Right cardiac atrium (tissue), 5 donors: Measurements from ENCODE around the gene CLIC5. TPM values are rescaled to one million over a fixed set of nuclear protein-coding genes. Genes with fewer than 3 reads are reported as not detected.
A peak's percentile ranks its signal among the peaks of the same experiment; 100 is the strongest.

Experiments used
- ATAC-seq, 2 donors: fragments of 200-7000 bp; cut with Tn5 transposase; one replicate each; pipeline versions ENCODE4 v1.8.0 to v1.9.1; 2020; ENCODE audit warnings: moderate library complexity in 2 of 2, mild to moderate bottlenecking in 1 of 2
- DNase-seq, 3 donors: peaks; one replicate each; pipeline ENCODE4 v3.0.0-alpha.2; 2020
- H3K27ac ChIP-seq: one replicate; pipeline ENCODE4 v1.5.1; 2013; ENCODE audit warnings: mild to moderate bottlenecking, low read length, control low read depth, moderate library complexity
- H3K27me3 ChIP-seq: one replicate; pipeline ENCODE4 v1.6.1; 2013; ENCODE audit not compliant: control insufficient read depth, insufficient read depth
- H3K4me1 ChIP-seq: one replicate; pipeline ENCODE4 v1.6.1; 2013; ENCODE audit warnings: low read length; ENCODE audit not compliant: control insufficient read depth, insufficient read depth
- H3K4me3 ChIP-seq: one replicate; pipeline ENCODE4 v1.5.1; 2013; ENCODE audit warnings: low read length, control low read depth
- H3K9me3 ChIP-seq: one replicate; pipeline ENCODE4 v1.6.1; 2013; ENCODE audit warnings: low read length; ENCODE audit not compliant: control insufficient read depth
- WGBS: extraction: QIAGEN DNeasy Blood & Tissue Kit; methylation state at CpG from one replicate; pipeline ENCODE4 v1.1.7; 2013; 5-methylcytosine and 5-hydroxymethylcytosine counted together
- intact Hi-C, 4 donors: fragments of 100-400 bp; cut with DNase I; formaldehyde crosslinking; loops; one replicate each; pipeline versions ENCODE4 v1.11.0 to v1.14.0; 2022 to 2023
- polyA plus RNA-seq: library from polyadenylated mRNA; stranded (reverse); fragments of 200-250 nt; gene quantifications from one replicate; pipeline ENCODE4 v1.2.3, GENCODE V29; 2013
- total RNA-seq, 4 donors: library from RNA; stranded (reverse); fragmentation: NEBNext Ultra II Directional; extraction: Animal tissue kit (Norgen Biotek cat#: 25700); gene quantifications; one replicate each; pipeline ENCODE4 v1.2.1, GENCODE V29; 2021
- donor health status: healthy with polysubstance abuse.
- donor health status: DM: no; HTN: yes; CAD: no.
- donor health status: DM: no; HTN: no; CAD: no.
- donor health status: DM: no; HTN: yes; CAD: no; lungs with severe emphysema.
- donor health status: DM: yes; HTN: yes; CAD: no.

Gene CLIC5
- total and polyA plus RNA-seq, 5 donors, result 60.5 to 150 (median 124) TPM

DNA sequence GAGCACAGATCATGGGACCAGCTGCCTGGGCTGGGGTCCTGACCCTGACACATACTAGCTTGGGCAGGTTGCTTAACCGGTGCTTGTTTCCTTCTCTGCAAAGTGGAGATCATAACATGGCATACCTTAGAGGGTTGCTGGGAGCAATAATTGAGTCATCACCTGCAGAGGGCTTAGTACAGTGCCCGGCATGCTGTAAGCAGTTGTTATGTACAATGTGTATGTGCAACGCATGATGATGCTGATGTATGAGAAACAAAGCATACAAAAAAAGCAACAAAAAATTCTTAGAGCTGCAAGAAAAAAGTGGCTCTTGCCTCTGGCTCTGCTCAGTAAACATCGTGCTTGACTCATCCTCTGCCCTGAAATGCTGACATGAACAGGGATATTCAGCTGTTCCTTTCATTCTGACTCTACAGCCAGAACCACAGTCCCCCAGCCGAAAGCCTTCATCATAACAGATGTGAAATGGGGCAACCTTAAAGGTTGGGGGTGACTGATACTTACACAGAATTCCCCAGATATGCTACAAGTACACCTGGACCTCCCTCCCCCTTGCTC is 91.7 kb downstream of the CLIC5 start:
- Histone ChIP-seq H3K4me1 (peaks cover 4% of the 10 kb centered on the region), H3K27me3 (no peaks in the 10 kb centered on the region), H3K27ac (no peak overlapping the region), H3K9me3 (no peaks in the 10 kb centered on the region), H3K4me3 (no peak overlapping the region)
- 78% methylated on average over 5 of the region's 5 CpGs for WGBS
- ATAC-seq, result no peak
- DNase-seq, result no peak
- intact Hi-C loops, result loop anchor here in 2 of 4 donors (5.0 to 10.0 kb wide), 3 partner anchors 1267 to 1447 kb away; no protein-coding TSS in a partner anchor

DNA sequence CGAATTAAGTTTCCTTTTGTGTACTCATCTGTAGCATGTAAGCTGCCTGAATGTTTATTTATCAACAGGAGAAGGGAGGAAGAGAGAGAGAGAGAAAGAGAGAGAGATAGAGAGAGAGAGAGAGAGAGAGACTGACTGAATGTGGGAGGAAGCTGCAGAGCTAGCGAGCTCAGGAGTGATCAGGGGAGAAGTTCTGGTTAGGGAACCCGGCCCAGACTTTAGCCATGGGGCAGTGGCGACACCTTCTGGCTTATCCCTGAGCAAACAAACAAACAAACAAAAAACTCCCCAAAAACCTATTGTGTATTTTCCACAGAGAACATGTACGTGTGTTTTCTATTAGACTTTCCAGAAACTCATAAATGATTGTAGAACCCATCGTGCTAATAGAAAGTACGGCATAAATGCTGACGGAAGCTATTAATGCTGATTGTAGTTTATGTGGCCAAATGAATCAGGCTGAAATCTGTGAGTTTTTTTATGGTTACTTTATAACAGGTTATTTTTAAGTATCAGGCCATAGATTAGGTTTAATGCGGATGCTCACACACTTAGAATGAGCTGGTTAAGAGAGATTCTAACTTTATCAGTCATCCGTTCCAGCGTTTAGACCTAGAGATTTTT is 92.8 kb downstream of the CLIC5 start:
- Histone ChIP-seq H3K4me3 (no peak overlapping the region), H3K27me3 (no peaks in the 10 kb centered on the region), H3K9me3 (no peaks in the 10 kb centered on the region), H3K4me1 (peaks cover 4% of the 10 kb centered on the region), H3K27ac (no peak overlapping the region)
- peak; percentile 63 to 82 (median 75) for DNase-seq
- intact Hi-C loops, result loop anchor here in 2 of 4 donors (5.0 to 10.0 kb wide), 3 partner anchors 1266 to 1446 kb away; no protein-coding TSS in a partner anchor
- peak; percentile 77 to 84 for ATAC-seq
- 32% methylated on average over 11 of the region's 11 CpGs for WGBS

DNA sequence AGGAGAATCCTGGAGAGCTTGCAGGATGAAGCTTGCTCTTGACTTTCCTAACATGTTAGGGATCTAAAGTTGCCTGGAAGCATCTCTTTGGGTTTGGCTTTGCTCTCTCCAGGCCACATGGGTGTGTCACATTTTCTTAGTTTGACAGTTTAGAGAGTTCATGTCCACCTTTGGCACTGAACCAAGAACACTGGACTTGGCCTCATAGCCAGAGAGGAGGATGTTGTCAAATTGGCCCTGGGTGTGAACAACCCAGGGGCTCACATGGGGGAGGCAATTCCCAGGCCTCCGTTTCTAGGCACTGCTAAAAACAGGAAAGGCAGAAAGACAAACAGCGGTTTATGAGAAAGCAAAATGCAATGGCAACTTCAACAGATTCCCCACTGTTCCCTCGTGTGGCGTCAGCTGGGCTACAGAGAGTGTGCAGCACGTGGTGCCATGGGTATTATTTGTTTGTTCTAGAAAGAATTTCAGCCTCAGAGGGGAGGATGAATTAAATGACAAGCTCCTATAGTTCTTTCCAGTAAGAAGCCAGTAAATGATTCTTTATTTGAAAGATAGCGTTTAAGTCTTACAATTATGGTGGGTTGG is 93.9 kb downstream of the CLIC5 start:
- 42% methylated on average over 6 of the region's 6 CpGs for WGBS
- ATAC-seq, result peak; percentile 49 to 62

DNA sequence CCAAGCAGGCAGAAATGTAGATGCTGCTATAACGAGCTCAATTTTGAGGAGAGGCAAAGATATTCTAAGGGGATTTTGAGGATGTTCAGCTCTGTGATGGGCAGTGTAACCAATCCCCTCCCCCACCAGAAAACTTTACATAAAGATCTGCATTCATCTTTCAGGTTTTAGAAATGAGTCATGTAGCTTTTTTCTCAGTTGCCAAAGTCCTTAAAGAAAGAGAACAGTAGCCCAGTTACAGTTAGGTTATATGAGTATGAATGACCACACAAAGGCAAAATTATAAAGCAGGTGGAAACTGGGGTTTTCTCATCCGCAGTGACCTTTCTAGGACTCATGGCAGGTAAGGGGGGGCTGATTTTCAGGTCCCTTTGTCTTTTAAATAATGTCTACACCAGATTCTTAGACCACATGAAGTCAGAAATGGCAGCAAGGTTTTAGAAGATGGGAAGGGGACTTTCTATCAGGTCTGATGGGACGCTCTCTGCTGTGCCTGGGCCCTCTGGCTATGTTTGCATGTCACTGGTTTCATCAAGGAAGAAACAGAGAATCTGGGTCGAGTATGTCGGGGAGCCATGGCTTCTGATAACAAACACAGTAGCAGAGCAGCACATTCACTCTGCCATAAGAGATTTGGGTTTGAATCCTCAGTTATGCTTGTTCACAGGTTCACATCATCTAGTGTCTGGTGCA is 94.7 kb downstream of the CLIC5 start:
- Histone ChIP-seq H3K9me3 (no peaks in the 10 kb centered on the region), H3K27ac (no peak overlapping the region), H3K4me3 (no peak overlapping the region), H3K27me3 (no peaks in the 10 kb centered on the region), H3K4me1 (peaks cover 4% of the 10 kb centered on the region)
- intact Hi-C loops, result loop anchor here in 2 of 4 donors (5.0 to 10.0 kb wide), 3 partner anchors 1264 to 1444 kb away; no protein-coding TSS in a partner anchor
- no peak for DNase-seq
- no peak for ATAC-seq
- 81% methylated on average over 5 of the region's 5 CpGs for WGBS

More for the DNA sequence above, 93.9 kb downstream of the CLIC5 start:
- peaks cover 4% of the 10 kb centered on the region for H3K4me1 ChIP-seq
- peak in 1 of 3 donors; percentile 57 for DNase-seq
- no peak overlapping the region for H3K4me3 ChIP-seq
- H3K9me3 ChIP-seq, result no peaks in the 10 kb centered on the region
- intact Hi-C loops, result loop anchor here in 2 of 4 donors (5.0 to 10.0 kb wide), 3 partner anchors 1264 to 1444 kb away; no protein-coding TSS in a partner anchor
- H3K27me3 ChIP-seq, result no peaks in the 10 kb centered on the region
- H3K27ac ChIP-seq, result no peak overlapping the region

DNA sequence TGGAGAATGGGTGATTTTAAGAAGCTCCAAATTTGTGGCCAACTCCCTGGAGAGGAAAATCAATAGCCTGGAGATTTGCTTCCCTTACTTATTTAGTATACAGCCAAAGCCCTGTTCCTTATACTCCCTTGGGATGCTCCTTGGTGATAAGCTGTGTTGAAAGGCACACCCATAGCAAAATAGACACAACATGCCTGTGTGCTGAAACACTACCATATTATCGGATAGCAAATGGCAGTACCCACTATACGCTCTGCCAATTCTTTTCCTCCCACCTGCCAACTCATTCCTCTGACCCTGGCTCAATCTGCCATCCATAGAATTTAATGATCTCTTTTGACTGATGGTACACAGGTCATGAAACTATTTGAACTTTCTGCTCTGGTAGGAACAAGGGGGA is 98.2 kb downstream of the CLIC5 start:
- no peak overlapping the region for H3K27ac ChIP-seq
- intact Hi-C loops, result loop anchor here in 1 of 4 donors (10.0 kb wide), 1 partner anchor 1263 kb away; no protein-coding TSS in a partner anchor
- ATAC-seq (peak in 1 of 2 donors; percentile 32), DNase-seq (no peak)
- H3K9me3 ChIP-seq, result no peaks in the 10 kb centered on the region
- H3K4me1 ChIP-seq, result peaks cover 4% of the 10 kb centered on the region
- WGBS, result 65% methylated on average over 2 of the region's 2 CpGs
- no peak overlapping the region for H3K4me3 ChIP-seq
- no peaks in the 10 kb centered on the region for H3K27me3 ChIP-seq

DNA sequence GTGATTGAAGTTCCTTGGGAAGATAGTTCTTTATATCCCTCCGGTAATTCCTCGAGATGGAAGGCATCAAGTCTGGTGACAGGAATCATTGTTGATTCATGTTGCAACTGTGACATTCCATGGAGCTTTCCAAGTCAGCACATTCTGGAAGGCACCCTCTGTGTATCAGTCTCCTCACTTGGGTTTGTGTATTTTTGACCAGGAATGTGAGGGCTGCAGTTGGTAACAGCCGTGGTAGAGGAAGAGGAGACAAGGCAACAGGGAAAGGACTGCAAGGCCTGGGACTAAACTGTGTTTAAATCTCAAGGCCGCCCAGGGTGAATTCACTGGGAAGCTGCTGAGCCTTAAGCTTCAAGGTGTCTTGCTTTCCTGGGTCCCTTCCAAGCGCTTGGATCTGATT is 99.0 kb downstream of the CLIC5 start:
- Histone ChIP-seq H3K4me3 (no peak overlapping the region), H3K9me3 (no peaks in the 10 kb centered on the region), H3K27ac (peak overlapping the region; percentile 37), H3K4me1 (peaks cover 1% of the 10 kb centered on the region), H3K27me3 (no peaks in the 10 kb centered on the region)
- DNase-seq, result no peak
- peak; percentile 41 to 53 for ATAC-seq
- intact Hi-C loops, result loop anchor here in 1 of 4 donors (10.0 kb wide), 1 partner anchor 1262 kb away; no protein-coding TSS in a partner anchor
- 67% methylated on average over 5 of the region's 5 CpGs for WGBS

DNA sequence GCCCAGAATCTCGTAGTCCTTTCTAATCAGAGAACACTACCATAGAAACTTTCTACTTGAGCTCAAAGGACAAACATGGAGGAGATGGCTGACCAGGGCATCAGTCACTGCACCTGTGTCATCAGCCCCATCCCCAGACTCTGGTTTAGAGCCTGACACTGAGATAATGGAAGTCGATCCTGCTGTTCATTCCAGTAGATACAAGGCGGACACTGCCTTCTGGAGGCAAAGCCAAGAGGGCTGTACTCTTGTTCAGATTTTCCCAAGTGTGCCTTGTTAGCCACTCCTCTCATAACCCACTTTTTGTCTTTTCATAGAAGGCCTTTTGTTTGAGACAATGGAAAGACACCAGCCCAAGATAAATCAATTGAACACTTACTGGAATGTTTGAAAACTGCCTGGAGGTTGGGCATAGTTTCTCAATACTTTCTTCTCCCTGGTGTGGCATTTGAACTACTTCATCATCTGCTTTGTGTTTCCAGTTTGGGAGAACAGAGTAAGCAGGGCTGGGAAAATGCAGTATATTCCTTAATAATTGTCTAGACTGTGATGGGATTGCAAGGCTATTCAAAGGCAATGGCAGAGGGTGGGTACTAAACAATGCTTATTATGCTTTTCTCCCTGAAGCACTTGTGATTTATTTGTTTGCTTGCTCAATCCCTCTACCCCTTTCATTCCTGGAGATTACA is 99.7 kb downstream of the CLIC5 start:
- WGBS, result 90% methylated on average over 3 of the region's 3 CpGs
- no peak for ATAC-seq

DNA sequence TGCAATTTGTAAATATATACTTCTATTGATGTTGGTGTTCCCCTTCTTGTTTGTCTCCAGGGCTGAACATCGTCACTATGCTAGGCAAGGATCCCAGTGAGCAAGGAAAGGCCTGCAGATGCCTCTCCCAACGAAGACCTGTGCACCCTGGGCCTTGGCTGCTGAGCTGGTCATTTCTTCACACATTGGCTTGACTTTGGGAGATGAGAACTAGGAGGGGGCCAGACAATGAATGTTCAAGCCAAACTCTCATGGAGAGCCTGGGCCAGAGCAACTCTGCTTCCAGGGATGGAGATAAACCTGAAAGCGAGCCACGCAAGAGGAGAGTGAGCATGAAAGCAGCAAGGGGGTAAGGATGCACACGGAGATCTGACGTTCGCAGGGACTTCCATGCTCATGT is 104.0 kb downstream of the CLIC5 start:
- 75% methylated on average over 7 of the region's 7 CpGs for WGBS
- H3K4me1 ChIP-seq, result peaks cover 3% of the 10 kb centered on the region
- no peak overlapping the region for H3K4me3 ChIP-seq
- intact Hi-C loops, result loop anchor here in 1 of 4 donors (10.0 kb wide), 1 partner anchor 1257 kb away; no protein-coding TSS in a partner anchor
- H3K27me3 ChIP-seq, result no peaks in the 10 kb centered on the region
- H3K27ac ChIP-seq, result no peak overlapping the region
- ATAC-seq (no peak), DNase-seq (no peak)
- no peaks in the 10 kb centered on the region for H3K9me3 ChIP-seq

More for the DNA sequence above, 99.7 kb downstream of the CLIC5 start:
- Histone ChIP-seq H3K4me1 (no peaks in the 10 kb centered on the region), H3K27me3 (no peaks in the 10 kb centered on the region), H3K4me3 (no peak overlapping the region), H3K27ac (no peak overlapping the region), H3K9me3 (no peaks in the 10 kb centered on the region)
- intact Hi-C loops, result loop anchor here in 1 of 4 donors (10.0 kb wide), 1 partner anchor 1261 kb away; no protein-coding TSS in a partner anchor
- no peak for DNase-seq

DNA sequence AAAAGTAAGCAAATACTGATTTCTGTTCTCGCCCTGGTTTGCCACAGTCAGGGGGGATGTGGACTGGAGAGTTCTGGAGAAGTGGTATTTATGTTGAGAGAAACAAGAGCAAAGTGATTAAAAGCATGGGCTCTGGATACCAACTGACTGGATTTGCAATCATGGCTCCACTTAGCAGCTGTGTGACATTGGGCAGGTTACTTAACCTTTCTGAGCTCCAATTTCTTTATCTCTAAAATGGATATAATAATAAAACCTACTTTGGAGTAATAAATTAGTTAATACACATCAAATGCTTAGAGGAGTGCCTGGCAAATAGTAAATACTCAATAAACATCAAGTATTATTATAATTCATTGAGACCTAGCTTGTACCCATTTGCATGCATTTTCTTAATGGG is 111.7 kb downstream of the CLIC5 start:
- Histone ChIP-seq H3K27ac (no peak overlapping the region), H3K9me3 (no peaks in the 10 kb centered on the region), H3K27me3 (no peaks in the 10 kb centered on the region), H3K4me3 (no peak overlapping the region), H3K4me1 (peaks cover 6% of the 10 kb centered on the region)
- ATAC-seq (no peak), DNase-seq (no peak)
- intact Hi-C loops, result no loop called here
- 97% methylated on average over 1 of the region's 1 CpG for WGBS

DNA sequence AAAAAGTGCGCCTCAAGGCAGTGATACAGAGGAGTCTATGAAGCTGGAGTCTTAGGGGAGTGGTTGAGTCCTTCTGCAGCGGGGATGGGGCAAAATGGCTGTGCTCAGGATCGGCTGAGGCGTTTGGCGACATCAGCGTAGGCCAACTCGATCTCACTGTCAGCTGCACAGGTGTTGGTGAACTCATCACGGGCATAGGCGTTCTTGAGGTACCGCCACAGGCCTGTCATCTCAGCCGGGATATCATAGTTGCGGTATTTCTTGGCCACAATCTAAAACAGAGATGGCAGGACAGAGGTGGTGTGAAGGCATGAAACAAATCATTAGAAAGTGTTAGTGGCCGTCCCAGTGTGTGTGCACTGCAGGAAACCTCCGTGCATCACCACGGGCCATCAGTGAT is 112.7 kb downstream of the CLIC5 start:
- intact Hi-C loops, result no loop called here
- no peaks in the 10 kb centered on the region for H3K27me3 ChIP-seq
- WGBS, result 84% methylated on average over 15 of the region's 15 CpGs
- no peak overlapping the region for H3K4me3 ChIP-seq
- ATAC-seq (no peak), DNase-seq (no peak)
- H3K4me1 ChIP-seq, result peaks cover 6% of the 10 kb centered on the region
- H3K27ac ChIP-seq, result no peak overlapping the region
- no peaks in the 10 kb centered on the region for H3K9me3 ChIP-seq
